Peyer's patch (tissue), 4 donors: ENCODE measurements around the gene TEKT3. TPM values are rescaled to one million over a fixed set of nuclear protein-coding genes. Genes with fewer than 3 reads are reported as not detected.

Experiments used
- DNase-seq, 3 donors: peaks; one replicate each; pipeline ENCODE4 v3.0.0-alpha.2; 2017 to 2019
- H3K27ac ChIP-seq, 4 donors: fragments of 200-600 bp; sonication (generic); one replicate each; pipeline ENCODE4 v1.5.1; 2016 to 2019
- H3K27me3 ChIP-seq, 2 donors: fragments of 200-600 bp; sonication (generic); one replicate each; pipeline ENCODE4 v1.5.1; 2019
- H3K36me3 ChIP-seq, 3 donors: fragments of 200-600 bp; sonication (generic); one replicate each; pipeline ENCODE4 v1.5.1; 2016 to 2019
- H3K4me1 ChIP-seq, 4 donors: fragments of 200-600 bp; sonication (generic); one replicate each; pipeline ENCODE4 v1.5.1; 2016 to 2019
- H3K4me3 ChIP-seq, 4 donors: fragments of 200-600 bp; sonication (generic); 1 replicate in 3 of 4; 2 replicates in 1 of 4; pipeline ENCODE4 v1.5.1; 2016 to 2019; ENCODE audit warnings: mild to moderate bottlenecking in 1 of 4
- H3K9me3 ChIP-seq, 4 donors: fragments of 200-600 bp; sonication (generic); one replicate each; pipeline ENCODE4 v1.5.1; 2016 to 2019; ENCODE audit warnings: mild to moderate bottlenecking in 1 of 4
- CTCF ChIP-seq, 6 experiments: fragments of 450-650 bp in 4 of 6; fragments of 200-600 bp in 2 of 6; sonication (generic) in 1 of 6; IDR thresholded peaks; one replicate each; pipeline ENCODE4 v1.5.1; 2017 to 2019; ENCODE audit warnings: antibody characterized with exemption in 6 of 6, mild to moderate bottlenecking in 3 of 6, moderate library complexity in 1 of 6
- POLR2A ChIP-seq, 2 donors: fragments of 450-650 bp; IDR thresholded peaks; one replicate each; pipeline ENCODE4 v1.5.1; 2017; ENCODE audit warnings: antibody characterized with exemption in 2 of 2, mild to moderate bottlenecking in 2 of 2, moderate library complexity in 2 of 2
- total RNA-seq, 4 donors: library from RNA; depleted of rRNA; stranded (reverse); fragments of >200 nt; gene quantifications; one replicate each; pipeline ENCODE4 v1.1.0, GENCODE V29; 2016

TEKT3 gene
- total RNA-seq, 4 donors from 2014 or later: 2.5 to 3.9 TPM; not detected in 2

GRCh38 chr17:15382914-15383313 is 41.5 kb upstream of the TEKT3 start:
- H3K27ac ChIP-seq: peak overlapping the region in 2 of 4 donors; percentile 29 to 53
- TF ChIP-seq POLR2A (IDR thresholded peaks at IDR 0.05): no peak
- TF ChIP-seq CTCF (IDR thresholded peaks at IDR 0.05): no peak
- DNase-seq: peak in 1 of 3 donors; percentile 79

GRCh38 chr17:15381707-15382106 is 40.3 kb upstream of the TEKT3 start:
- Histone ChIP-seq H3K4me3 (no peak overlapping the region), H3K9me3 (no peaks in the 10 kb centered on the region), H3K4me1 (peaks cover 0 to 24% (median 2%) of the 10 kb centered on the region in 4 donors), H3K27me3 (no peaks in the 10 kb centered on the region), H3K36me3 (no peaks in the 10 kb centered on the region), H3K27ac (no peak overlapping the region)
- no peak for TF ChIP-seq POLR2A (IDR thresholded peaks at IDR 0.05)
- no peak for TF ChIP-seq CTCF (IDR thresholded peaks at IDR 0.05)
- no peak for DNase-seq

More at GRCh38 chr17:15382914-15383313, 41.5 kb upstream of the TEKT3 start:
- Histone ChIP-seq H3K36me3 (no peaks in the 10 kb centered on the region), H3K27me3 (no peaks in the 10 kb centered on the region), H3K4me1 (peaks cover 0 to 24% (median 2%) of the 10 kb centered on the region in 4 donors), H3K4me3 (no peak overlapping the region), H3K9me3 (no peaks in the 10 kb centered on the region)

GRCh38 chr17:15380446-15380845 is 39.0 kb upstream of the TEKT3 start:
- TF ChIP-seq CTCF (IDR thresholded peaks at IDR 0.05) (no peak), POLR2A (IDR thresholded peaks at IDR 0.05) (no peak)
- Histone ChIP-seq H3K4me3 (no peak overlapping the region), H3K27me3 (no peaks in the 10 kb centered on the region), H3K4me1 (peaks cover 0 to 24% (median 2%) of the 10 kb centered on the region in 4 donors), H3K27ac (no peak overlapping the region), H3K36me3 (no peaks in the 10 kb centered on the region), H3K9me3 (no peaks in the 10 kb centered on the region)
- no peak for DNase-seq

GRCh38 chr17:15379659-15380058 is 38.3 kb upstream of the TEKT3 start:
- no peaks in the 10 kb centered on the region for H3K9me3 ChIP-seq
- H3K27ac ChIP-seq: no peak overlapping the region
- no peak for TF ChIP-seq CTCF (IDR thresholded peaks at IDR 0.05)
- no peak for TF ChIP-seq POLR2A (IDR thresholded peaks at IDR 0.05)
- H3K27me3 ChIP-seq: no peaks in the 10 kb centered on the region
- H3K4me1 ChIP-seq: peaks cover 0 to 24% (median 2%) of the 10 kb centered on the region in 4 donors
- no peak overlapping the region for H3K4me3 ChIP-seq
- H3K36me3 ChIP-seq: no peaks in the 10 kb centered on the region
- DNase-seq: no peak

GRCh38 chr17:15378243-15378642 is 36.8 kb upstream of the TEKT3 start:
- DNase-seq: no peak
- Histone ChIP-seq H3K4me1 (peaks cover 0 to 10% (median 2%) of the 10 kb centered on the region in 4 donors), H3K27ac (peak overlapping the region in 1 of 4 donors; percentile 2), H3K36me3 (no peaks in the 10 kb centered on the region), H3K4me3 (no peak overlapping the region), H3K9me3 (no peaks in the 10 kb centered on the region), H3K27me3 (no peaks in the 10 kb centered on the region)
- TF ChIP-seq POLR2A (IDR thresholded peaks at IDR 0.05) (no peak), CTCF (IDR thresholded peaks at IDR 0.05) (no peak)

GRCh38 chr17:15377616-15378015 is 36.2 kb upstream of the TEKT3 start:
- TF ChIP-seq POLR2A (IDR thresholded peaks at IDR 0.05): no peak
- TF ChIP-seq CTCF (IDR thresholded peaks at IDR 0.05): no peak
- no peak overlapping the region for H3K4me3 ChIP-seq

More at GRCh38 chr17:15377616-15378015, 36.2 kb upstream of the TEKT3 start:
- DNase-seq: no peak
- peak overlapping the region in 2 of 4 donors; percentile 2 to 5 for H3K27ac ChIP-seq
- no peaks in the 10 kb centered on the region for H3K27me3 ChIP-seq
- no peaks in the 10 kb centered on the region for H3K9me3 ChIP-seq
- H3K4me1 ChIP-seq: peaks cover 0 to 4% (median 2%) of the 10 kb centered on the region in 4 donors
- H3K36me3 ChIP-seq: no peaks in the 10 kb centered on the region
